Upper lobe of left lung (tissue), 6 donors: ENCODE data around the gene HSD3B2. TPM values are rescaled to one million over a fixed set of nuclear protein-coding genes. Genes with fewer than 3 reads are reported as not detected.

ENCODE experiments used
- ATAC-seq, 2 donors: fragments of 200-7000 bp; cut with Tn5 transposase; one replicate each; pipeline ENCODE4 v1.9.1; 2022; ENCODE audit warnings: mild to moderate bottlenecking in 2 of 2, moderate library complexity in 2 of 2; ENCODE audit not compliant: low FRiP score in 2 of 2
- DNase-seq, 2 donors: peaks; one replicate each; pipeline ENCODE4 v3.0.0-alpha.2; 2019 to 2020
- H3K27ac ChIP-seq, 4 donors: fragments of 200-600 bp; sonication (generic); one replicate each; pipeline ENCODE4 v1.5.1; 2016 to 2019
- H3K27me3 ChIP-seq, 4 donors: fragments of 200-600 bp; sonication (generic); one replicate each; pipeline ENCODE4 v1.5.1; 2017 to 2019
- H3K36me3 ChIP-seq, 4 donors: fragments of 200-600 bp; sonication (generic); one replicate each; pipeline ENCODE4 v1.5.1; 2016 to 2019
- H3K4me1 ChIP-seq, 4 donors: fragments of 200-600 bp; sonication (generic); one replicate each; pipeline ENCODE4 v1.5.1; 2018 to 2019
- H3K4me3 ChIP-seq, 4 donors: fragments of 200-600 bp; sonication (generic); one replicate each; pipeline ENCODE4 v1.5.1; 2017 to 2019; ENCODE audit warnings: mild to moderate bottlenecking in 2 of 4, moderate library complexity in 1 of 4
- H3K9me3 ChIP-seq, 4 donors: fragments of 200-600 bp; sonication (generic); one replicate each; pipeline ENCODE4 v1.5.1; 2018 to 2019
- CTCF ChIP-seq, 6 experiments: fragments of 450-650 bp in 4 of 6; fragments of 200-600 bp in 2 of 6; sonication (generic) in 2 of 6; IDR thresholded peaks; one replicate each; pipeline ENCODE4 v1.5.1; 2016 to 2019; ENCODE audit warnings: antibody characterized with exemption in 6 of 6
- EP300 ChIP-seq, 4 donors: sonication (generic); formaldehyde crosslinking; IDR thresholded peaks; one replicate each; pipeline ENCODE4 v1.5.1; 2017; ENCODE audit warnings: antibody characterized with exemption in 4 of 4, control low read depth in 2 of 4
- POLR2A ChIP-seq, 4 donors: fragments of 450-650 bp; IDR thresholded peaks; one replicate each; pipeline ENCODE4 v1.5.1; 2016 to 2017; ENCODE audit warnings: antibody characterized with exemption in 4 of 4, mild to moderate bottlenecking in 2 of 4
- POLR2AphosphoS5 ChIP-seq, 2 donors: sonication (generic); formaldehyde crosslinking; IDR thresholded peaks; one replicate each; pipeline ENCODE4 v1.5.1; 2017; ENCODE audit warnings: antibody characterized with exemption in 2 of 2
- WGBS, 2 donors: methylation state at CpG; one replicate each; pipeline ENCODE4 v1.1.5; 2017 to 2018; 5-methylcytosine and 5-hydroxymethylcytosine counted together
- total RNA-seq, 6 donors: library from RNA; depleted of rRNA in 4 of 6; stranded (reverse); fragments of >200 nt in 4 of 6; gene quantifications; one replicate each; pipeline versions ENCODE4 v1.1.0 to v1.2.1, GENCODE V29; 2016 to 2021
- donor health status: DM: no; HTN: no; CAD: no; lungs with moderate emphysema.
- donor health status: DM: no; HTN: yes; CAD: no; lungs with severe emphysema.

HSD3B2 gene
- 1 to 10 TPM in 2 of 6 donors, not detected in 4; 2.1 TPM for total RNA-seq

GRCh38 chr1:119414950-119415349 is at the start of gene HSD3B2:
Gene HSD3B2, plus strand, starts transcription at chr1:119415150. Its CDS starts 270 bp downstream, at chr1:119415420.
- Histone ChIP-seq H3K4me3 (no peak within 1 kb of the TSS), H3K9me3 (no peaks in the 10 kb centered on the region), H3K27me3 (no peaks in the 10 kb centered on the region), H3K27ac (no peak within 1 kb of the TSS), H3K36me3 (no peaks in the 10 kb centered on the region), H3K4me1 (no peaks in the 10 kb centered on the region)
- no peak for ATAC-seq
- TF ChIP-seq POLR2A (IDR thresholded peaks at IDR 0.05) = no peak
- TF ChIP-seq POLR2AphosphoS5 (IDR thresholded peaks at IDR 0.05) = no peak
- no peak for TF ChIP-seq CTCF (IDR thresholded peaks at IDR 0.05)
- TF ChIP-seq EP300 (IDR thresholded peaks at IDR 0.05) = no peak
- DNase-seq = no peak
- WGBS, 2 donors = 78 to 81% methylated on average over 2 of the region's 2 CpGs

DNA sequence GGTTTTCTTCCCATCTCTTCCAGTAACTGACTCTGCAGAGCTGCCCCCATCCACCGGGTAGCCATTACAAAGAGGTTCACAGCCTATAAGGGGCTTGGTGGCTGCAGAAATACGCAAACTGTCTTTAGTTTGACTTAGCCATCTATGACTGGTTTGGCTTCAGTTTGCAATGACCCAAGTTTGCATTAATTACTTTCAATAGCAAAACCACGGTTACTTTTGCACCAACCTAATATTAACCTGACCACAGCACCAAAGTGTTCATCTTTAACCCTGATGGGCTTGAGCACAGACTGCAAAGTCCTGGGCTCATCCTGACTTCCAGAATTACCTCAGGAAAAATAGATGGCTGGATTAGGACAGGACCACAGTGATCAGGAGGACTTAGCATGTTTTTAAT is 48.5 kb upstream of the HSD3B2 start:
- Histone ChIP-seq H3K4me1 (no peaks in the 10 kb centered on the region), H3K27me3 (no peaks in the 10 kb centered on the region), H3K36me3 (no peaks in the 10 kb centered on the region), H3K4me3 (no peak overlapping the region), H3K27ac (no peak overlapping the region), H3K9me3 (no peaks in the 10 kb centered on the region)
- ATAC-seq (no peak), DNase-seq (no peak)
- WGBS, 2 donors = 89 to 90% methylated on average over 3 of the region's 3 CpGs
- TF ChIP-seq CTCF (IDR thresholded peaks at IDR 0.05) = no peak
- TF ChIP-seq POLR2AphosphoS5 (IDR thresholded peaks at IDR 0.05) = no peak
- no peak for TF ChIP-seq EP300 (IDR thresholded peaks at IDR 0.05)
- TF ChIP-seq POLR2A (IDR thresholded peaks at IDR 0.05) = no peak

GRCh38 chr1:119367432-119368124 is 47.4 kb upstream of the HSD3B2 start:
- H3K27ac ChIP-seq = no peak overlapping the region
- ATAC-seq = peak in 1 of 2 donors; percentile 60
- H3K4me3 ChIP-seq = no peak overlapping the region
- WGBS, 2 donors = 70 to 74% methylated on average over 13 of the region's 13 CpGs
- TF ChIP-seq EP300 (IDR thresholded peaks at IDR 0.05) = no peak
- TF ChIP-seq CTCF (IDR thresholded peaks at IDR 0.05) = peak in 5 of 6 experiments; percentile 35 to 66 (median 59)
- no peak for DNase-seq
- H3K4me1 ChIP-seq = no peaks in the 10 kb centered on the region
- no peaks in the 10 kb centered on the region for H3K27me3 ChIP-seq
- no peaks in the 10 kb centered on the region for H3K9me3 ChIP-seq
- H3K36me3 ChIP-seq = no peaks in the 10 kb centered on the region

GRCh38 chr1:119368554-119368953 is 46.4 kb upstream of the HSD3B2 start, which contains the start of gene HAO2:
Gene HAO2, plus strand, starts transcription at chr1:119368785. Its CDS starts 12,301 bp downstream, at chr1:119381086.
- DNase-seq = peak in 1 of 2 donors; percentile 38
- TF ChIP-seq EP300 (IDR thresholded peaks at IDR 0.05) = no peak
- no peak for TF ChIP-seq POLR2AphosphoS5 (IDR thresholded peaks at IDR 0.05)
- TF ChIP-seq CTCF (IDR thresholded peaks at IDR 0.05) = no peak
- no peak for TF ChIP-seq POLR2A (IDR thresholded peaks at IDR 0.05)
- Histone ChIP-seq H3K4me1 (no peaks in the 10 kb centered on the region), H3K9me3 (no peaks in the 10 kb centered on the region), H3K4me3 (no peak within 1 kb of the TSS), H3K27me3 (no peaks in the 10 kb centered on the region), H3K27ac (no peak within 1 kb of the TSS), H3K36me3 (no peaks in the 10 kb centered on the region)
- no peak for ATAC-seq
- WGBS, 2 donors = 67% methylated on average over 2 of the region's 2 CpGs

DNA sequence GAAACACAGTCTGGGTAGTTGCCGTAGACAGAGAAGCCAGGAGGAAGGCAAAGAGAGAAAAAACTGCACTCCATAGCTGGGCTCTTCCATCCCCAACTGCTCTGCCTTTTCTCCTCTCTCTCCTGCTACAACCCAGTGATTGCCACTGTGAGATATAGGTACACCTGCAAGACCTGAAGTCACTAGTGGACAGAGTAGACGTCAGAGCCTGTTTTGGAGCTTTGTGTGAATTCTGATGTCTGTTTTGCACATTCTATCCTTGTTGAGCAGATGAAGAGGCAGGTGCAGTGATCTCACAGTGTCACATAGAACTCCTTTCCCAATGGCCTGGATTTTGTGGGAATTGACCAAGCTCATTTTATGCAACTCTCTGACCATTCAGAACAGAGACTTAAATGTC is 44.2 kb upstream of the HSD3B2 start:
- 73 to 85% methylated on average over 2 of the region's 2 CpGs for WGBS, 2 donors
- Histone ChIP-seq H3K4me1 (no peaks in the 10 kb centered on the region), H3K4me3 (no peak overlapping the region), H3K27ac (no peak overlapping the region), H3K36me3 (no peaks in the 10 kb centered on the region), H3K27me3 (no peaks in the 10 kb centered on the region), H3K9me3 (no peaks in the 10 kb centered on the region)
- TF ChIP-seq POLR2A (IDR thresholded peaks at IDR 0.05) = no peak
- TF ChIP-seq EP300 (IDR thresholded peaks at IDR 0.05) = no peak
- no peak for TF ChIP-seq CTCF (IDR thresholded peaks at IDR 0.05)
- TF ChIP-seq POLR2AphosphoS5 (IDR thresholded peaks at IDR 0.05) = no peak
- DNase-seq (no peak), ATAC-seq (no peak)
